ENCODE data around the gene CNTN5.

The CNTN5 gene

DNA sequence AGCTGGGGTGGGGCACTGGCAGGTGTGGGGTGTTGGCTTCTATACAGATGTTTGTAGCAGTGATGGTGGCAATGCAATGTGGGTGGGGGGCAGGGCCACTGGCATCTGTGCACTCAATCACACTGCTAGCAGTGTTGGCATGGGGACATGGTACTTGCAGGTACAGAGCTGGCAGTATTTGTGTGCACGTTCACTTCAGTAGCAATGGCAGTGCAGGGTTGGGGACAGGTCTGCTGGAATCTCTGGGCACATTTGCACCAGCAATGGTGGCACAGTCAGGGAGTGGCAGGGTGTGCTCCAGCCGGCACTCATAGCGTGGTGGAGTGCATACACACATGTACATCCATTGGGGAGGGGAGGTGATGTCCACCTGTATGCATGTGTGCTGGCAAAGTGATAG is 775.2 kb downstream of the CNTN5 start:
- TF ChIP-seq, protein P1, sequence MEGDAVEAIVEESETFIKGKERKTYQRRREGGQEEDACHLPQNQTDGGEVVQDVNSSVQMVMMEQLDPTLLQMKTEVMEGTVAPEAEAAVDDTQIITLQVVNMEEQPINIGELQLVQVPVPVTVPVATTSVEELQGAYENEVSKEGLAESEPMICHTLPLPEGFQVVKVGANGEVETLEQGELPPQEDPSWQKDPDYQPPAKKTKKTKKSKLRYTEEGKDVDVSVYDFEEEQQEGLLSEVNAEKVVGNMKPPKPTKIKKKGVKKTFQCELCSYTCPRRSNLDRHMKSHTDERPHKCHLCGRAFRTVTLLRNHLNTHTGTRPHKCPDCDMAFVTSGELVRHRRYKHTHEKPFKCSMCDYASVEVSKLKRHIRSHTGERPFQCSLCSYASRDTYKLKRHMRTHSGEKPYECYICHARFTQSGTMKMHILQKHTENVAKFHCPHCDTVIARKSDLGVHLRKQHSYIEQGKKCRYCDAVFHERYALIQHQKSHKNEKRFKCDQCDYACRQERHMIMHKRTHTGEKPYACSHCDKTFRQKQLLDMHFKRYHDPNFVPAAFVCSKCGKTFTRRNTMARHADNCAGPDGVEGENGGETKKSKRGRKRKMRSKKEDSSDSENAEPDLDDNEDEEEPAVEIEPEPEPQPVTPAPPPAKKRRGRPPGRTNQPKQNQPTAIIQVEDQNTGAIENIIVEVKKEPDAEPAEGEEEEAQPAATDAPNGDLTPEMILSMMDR (IDR thresholded peaks at IDR 0.05; ENCODE audit: low read depth, low read length, missing control alignments), result no peak
- in situ Hi-C loops (cut with HindIII; ENCODE audit: low pct_ligation_motif_present, low sequenced_read_pairs), result no loop called here
- Histone ChIP-seq H3K36me3 (replicated peaks) (no peaks in the 10 kb centered on the region), H3K27me3 (replicated peaks) (no peaks in the 10 kb centered on the region), H3K4me3 (ENCODE audit: low read depth, low read length) (no peak overlapping the region), H3K27ac (no peak overlapping the region)
- no peak for DNase-seq

GRCh38 chr11:99803501-99803900 is 782.8 kb downstream of the CNTN5 start:
- TF ChIP-seq, protein P1 (IDR thresholded peaks at IDR 0.05; ENCODE audit: low read depth, low read length, missing control alignments), result no peak
- H3K27me3 ChIP-seq (replicated peaks), result no peaks in the 10 kb centered on the region
- in situ Hi-C loops (cut with HindIII; ENCODE audit: low pct_ligation_motif_present, low sequenced_read_pairs), result no loop called here
- no peak for DNase-seq
- no peaks in the 10 kb centered on the region for H3K36me3 ChIP-seq (replicated peaks)
- no peak overlapping the region for H3K27ac ChIP-seq
- H3K4me3 ChIP-seq (ENCODE audit: low read depth, low read length), result no peak overlapping the region

- DNase-seq, result no peak
- Histone ChIP-seq H3K4me3 (ENCODE audit: low read depth, low read length) (no peak overlapping the region), H3K27ac (no peak overlapping the region), H3K36me3 (replicated peaks) (no peaks in the 10 kb centered on the region), H3K27me3 (replicated peaks) (no peaks in the 10 kb centered on the region)
- in situ Hi-C loops (cut with HindIII; ENCODE audit: low pct_ligation_motif_present, low sequenced_read_pairs), result no loop called here
- TF ChIP-seq, protein P1 (IDR thresholded peaks at IDR 0.05; ENCODE audit: low read depth, low read length, missing control alignments), result no peak
Measured at GRCh38 chr11:99812516-99812915, 791.8 kb downstream of the CNTN5 start.

GRCh38 chr11:99814021-99814420 is 793.3 kb downstream of the CNTN5 start:
- in situ Hi-C loops (cut with HindIII; ENCODE audit: low pct_ligation_motif_present, low sequenced_read_pairs), result no loop called here
- TF ChIP-seq, protein P1 (IDR thresholded peaks at IDR 0.05; ENCODE audit: low read depth, low read length, missing control alignments), result no peak
- Histone ChIP-seq H3K36me3 (replicated peaks) (no peaks in the 10 kb centered on the region), H3K27me3 (replicated peaks) (no peaks in the 10 kb centered on the region), H3K27ac (no peak overlapping the region), H3K4me3 (ENCODE audit: low read depth, low read length) (no peak overlapping the region)
- DNase-seq, result peak; percentile 29

DNA sequence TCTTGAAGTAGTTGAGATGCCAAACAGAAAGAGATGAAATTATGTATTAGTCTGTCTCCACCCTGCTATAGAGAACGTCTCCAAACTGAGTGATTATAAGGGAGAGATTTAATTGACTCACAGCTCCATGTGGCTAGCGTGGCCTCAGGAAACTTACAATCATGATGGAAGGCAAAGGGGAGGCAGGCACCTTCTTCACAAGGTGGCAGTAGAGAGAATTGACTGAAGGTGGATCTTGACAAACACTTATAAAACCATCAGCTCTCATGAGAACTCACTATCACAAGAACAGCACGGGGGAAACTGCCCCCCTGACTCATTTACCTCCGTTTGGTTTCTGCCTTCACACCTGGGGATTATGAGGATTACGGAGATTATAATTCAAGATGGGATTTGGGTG is 794.0 kb downstream of the CNTN5 start:
- TF ChIP-seq, protein P1 (IDR thresholded peaks at IDR 0.05; ENCODE audit: low read depth, low read length, missing control alignments), result peak; percentile 8
- Histone ChIP-seq H3K27ac (no peak overlapping the region), H3K27me3 (replicated peaks) (no peaks in the 10 kb centered on the region), H3K4me3 (ENCODE audit: low read depth, low read length) (no peak overlapping the region), H3K36me3 (replicated peaks) (no peaks in the 10 kb centered on the region)
- in situ Hi-C loops (cut with HindIII; ENCODE audit: low pct_ligation_motif_present, low sequenced_read_pairs), result no loop called here
- DNase-seq, result no peak

GRCh38 chr11:99818991-99819390 is 798.2 kb downstream of the CNTN5 start:
- no peaks in the 10 kb centered on the region for H3K27me3 ChIP-seq (replicated peaks)
- TF ChIP-seq, protein P1 (IDR thresholded peaks at IDR 0.05; ENCODE audit: low read depth, low read length, missing control alignments), result no peak
- H3K27ac ChIP-seq, result no peak overlapping the region
- H3K36me3 ChIP-seq (replicated peaks), result no peaks in the 10 kb centered on the region
- no peak for DNase-seq
- no peak overlapping the region for H3K4me3 ChIP-seq (ENCODE audit: low read depth, low read length)
- in situ Hi-C loops (cut with HindIII; ENCODE audit: low pct_ligation_motif_present, low sequenced_read_pairs), result no loop called here
